SK-N-SH treated with all-trans-retinoic acid at 6 μM for 48 hours (cell line): ENCODE results near the gene NEBL.

ENCODE experiments used
- ATAC-seq: fragments of 200-7000 bp; cut with Tn5 transposase; 3 replicates; pipeline ENCODE4 v1.9.1; 2020; ENCODE audit warnings: mild to moderate bottlenecking, moderate library complexity
- ARNTL ChIP-seq: fragments of 450-650 bp; formaldehyde crosslinking; IDR thresholded peaks from 2 replicates; pipeline ENCODE4 v1.5.0; 2020; ENCODE audit warnings: low read depth, mild to moderate bottlenecking, moderate library complexity, borderline replicate concordance
- BACH2 ChIP-seq: fragments of 250-450 bp; sonication (Bioruptor Pico); IDR thresholded peaks from 2 replicates; pipeline ENCODE4 v1.9.0; 2021; ENCODE audit warnings: mild to moderate bottlenecking, borderline replicate concordance
- CREB5 ChIP-seq: fragments of 250-450 bp; sonication (Bioruptor Pico); IDR thresholded peaks from 2 replicates; pipeline ENCODE4 v1.5.1; 2020; ENCODE audit warnings: low read depth, mild to moderate bottlenecking, moderate library complexity
- CSRNP3 ChIP-seq: fragments of 250-450 bp; sonication (Bioruptor Pico); IDR thresholded peaks from 2 replicates; pipeline ENCODE4 v1.5.1; 2021; ENCODE audit warnings: mild to moderate bottlenecking, moderate library complexity
- ESRRG ChIP-seq: fragments of 250-450 bp; sonication (Bioruptor Pico); IDR thresholded peaks from 2 replicates; pipeline ENCODE4 v1.6.1; 2021; ENCODE audit warnings: mild to moderate bottlenecking
- GLIS3 ChIP-seq: fragments of 250-450 bp; sonication (Bioruptor Pico); IDR thresholded peaks from 2 replicates; pipeline ENCODE4 v1.5.0; 2020; ENCODE audit warnings: mild to moderate bottlenecking, moderate library complexity
- ISL1 ChIP-seq: fragments of 250-450 bp; sonication (Bioruptor Pico); IDR thresholded peaks from 2 replicates; pipeline ENCODE4 v2.1.2; 2022; ENCODE audit warnings: mild to moderate bottlenecking, moderate library complexity
- OSR1 ChIP-seq: fragments of 250-450 bp; sonication (Bioruptor Pico); IDR thresholded peaks from 2 replicates; pipeline ENCODE4 v1.8.0; 2022; ENCODE audit warnings: moderate library complexity, mild to moderate bottlenecking, inconsistent platforms
- PATZ1 ChIP-seq: fragments of 250-450 bp; sonication (Bioruptor Pico); IDR thresholded peaks from 2 replicates; pipeline ENCODE4 v1.8.0; 2020; ENCODE audit warnings: mild to moderate bottlenecking, moderate library complexity, borderline replicate concordance
- PPARA ChIP-seq: fragments of 250-450 bp; sonication (Bioruptor Pico); IDR thresholded peaks from 2 replicates; pipeline ENCODE4 v1.5.0; 2020; ENCODE audit warnings: mild to moderate bottlenecking, borderline replicate concordance
- RARB ChIP-seq: fragments of 250-450 bp; sonication (Bioruptor Pico); IDR thresholded peaks from 2 replicates; pipeline ENCODE4 v1.8.0; 2021; ENCODE audit warnings: mild to moderate bottlenecking, moderate library complexity
- SNAI2 ChIP-seq: fragments of 250-450 bp; sonication (Bioruptor Pico); IDR thresholded peaks from 2 replicates; pipeline ENCODE4 v1.5.0; 2020; ENCODE audit warnings: mild to moderate bottlenecking, moderate library complexity
- TCF4 ChIP-seq: fragments of 250-450 bp; sonication (Bioruptor Pico); IDR thresholded peaks from 2 replicates; pipeline ENCODE4 v1.8.0; 2021; ENCODE audit warnings: mild to moderate bottlenecking, moderate library complexity, borderline replicate concordance
- TOX ChIP-seq: fragments of 250-450 bp; sonication (Bioruptor Pico); IDR thresholded peaks from 2 replicates; pipeline ENCODE4 v1.8.0; 2021; ENCODE audit warnings: mild to moderate bottlenecking, moderate library complexity, borderline replicate concordance
- TSHZ2 ChIP-seq: fragments of 250-450 bp; sonication (Bioruptor Pico); IDR thresholded peaks from 2 replicates; pipeline ENCODE4 v1.5.0; 2020; ENCODE audit warnings: mild to moderate bottlenecking, moderate library complexity
- ZC3H10 ChIP-seq: fragments of 250-450 bp; sonication (Bioruptor Pico); IDR thresholded peaks from 2 replicates; pipeline ENCODE4 v1.5.1; 2021; ENCODE audit warnings: mild to moderate bottlenecking, moderate library complexity
- ZFP3 ChIP-seq: fragments of 250-450 bp; sonication (Bioruptor Pico); IDR thresholded peaks from 2 replicates; pipeline ENCODE4 v1.5.0; 2020; ENCODE audit warnings: mild to moderate bottlenecking, moderate library complexity
- ZFP30 ChIP-seq: fragments of 450-650 bp; formaldehyde crosslinking; IDR thresholded peaks from 2 replicates; pipeline ENCODE4 v1.5.0; 2022; ENCODE audit warnings: mild to moderate bottlenecking, moderate library complexity
- ZNF565 ChIP-seq: fragments of 450-650 bp; formaldehyde crosslinking; conservative IDR thresholded peaks from 2 replicates; pipeline ENCODE4 v1.5.0; 2020; ENCODE audit warnings: low read depth, mild to moderate bottlenecking, moderate library complexity
- ZNF70 ChIP-seq: fragments of 450-650 bp; formaldehyde crosslinking; IDR thresholded peaks from 2 replicates; pipeline ENCODE4 v1.5.0; 2020; ENCODE audit warnings: mild to moderate bottlenecking, moderate library complexity
- ZNF8 ChIP-seq: fragments of 450-650 bp; formaldehyde crosslinking; IDR thresholded peaks from 2 replicates; pipeline ENCODE4 v1.5.0; 2020; ENCODE audit warnings: mild to moderate bottlenecking, moderate library complexity

NEBL gene

GRCh38 chr10:20922451-20922850 is 25.3 kb upstream of the NEBL start:
- ATAC-seq: no peak
- no peak for TF ChIP-seq SNAI2
- TF ChIP-seq ESRRG (CRISPR knock-in tag): no peak
- no peak for TF ChIP-seq CREB5 (CRISPR knock-in tag)
- no peak for TF ChIP-seq ZNF70 (CRISPR knock-in tag)
- TF ChIP-seq OSR1 (CRISPR knock-in tag): no peak
- TF ChIP-seq ZFP30 (CRISPR knock-in tag): no peak
- no peak for TF ChIP-seq ISL1 (CRISPR knock-in tag)
- TF ChIP-seq RARB (CRISPR knock-in tag): no peak
- TF ChIP-seq ZNF565 (CRISPR knock-in tag): no peak
- TF ChIP-seq TCF4: no peak
- no peak for TF ChIP-seq TOX (CRISPR knock-in tag)
- no peak for TF ChIP-seq TSHZ2 (CRISPR knock-in tag)
- no peak for TF ChIP-seq GLIS3

GRCh38 chr10:20922033-20922432 is 24.9 kb upstream of the NEBL start:
- no peak for ATAC-seq
- TF ChIP-seq BACH2 (CRISPR knock-in tag): no peak
- TF ChIP-seq TSHZ2 (CRISPR knock-in tag): no peak
- TF ChIP-seq CSRNP3: no peak
- TF ChIP-seq ZNF70 (CRISPR knock-in tag): no peak
- TF ChIP-seq ARNTL (CRISPR knock-in tag): no peak
- no peak for TF ChIP-seq ZNF565 (CRISPR knock-in tag)

GRCh38 chr10:20920061-20920460 is 22.9 kb upstream of the NEBL start:
- TF ChIP-seq CSRNP3: no peak
- no peak for TF ChIP-seq CREB5 (CRISPR knock-in tag)
- no peak for TF ChIP-seq ZFP3 (CRISPR knock-in tag)
- no peak for TF ChIP-seq ZNF565 (CRISPR knock-in tag)
- no peak for TF ChIP-seq ZNF8 (CRISPR knock-in tag)
- TF ChIP-seq TSHZ2 (CRISPR knock-in tag): no peak
- no peak for TF ChIP-seq PATZ1 (CRISPR knock-in tag)
- TF ChIP-seq OSR1 (CRISPR knock-in tag): no peak
- no peak for TF ChIP-seq PPARA (CRISPR knock-in tag)
- no peak for TF ChIP-seq ZC3H10 (CRISPR knock-in tag)
- TF ChIP-seq ZNF70 (CRISPR knock-in tag): no peak
- TF ChIP-seq RARB (CRISPR knock-in tag): no peak
- no peak for TF ChIP-seq TOX (CRISPR knock-in tag)
- ATAC-seq: no peak
